CD14-positive monocyte (primary cell): ENCODE measurements around the gene MIGA1. TPM values are rescaled to one million over a fixed set of nuclear protein-coding genes. Genes with fewer than 3 reads are reported as not detected.

ENCODE experiments used
- DNase-seq, 3 donors: peaks; one replicate each; pipeline ENCODE4 v3.0.0-alpha.2; 2011 to 2022
- H2AFZ ChIP-seq: 2 replicates; pipeline ENCODE4 v1.6.0; 2012; ENCODE audit warnings: mild to moderate bottlenecking, low read depth, low read length, inconsistent platforms; ENCODE audit not compliant: insufficient read depth, poor library complexity, severe bottlenecking
- H3K27ac ChIP-seq, 2 donors: 1 replicate in 1 of 2; 2 replicates in 1 of 2; pipeline ENCODE4 v1.5.1; 2012 to 2013; ENCODE audit warnings: low read length in 2 of 2, control low read depth in 1 of 2, inconsistent platforms in 1 of 2, low read depth in 1 of 2, mild to moderate bottlenecking in 1 of 2
- H3K27me3 ChIP-seq, 2 donors: one replicate each; pipeline versions ENCODE4 v1.6.0 to v1.6.1; 2011 to 2013; ENCODE audit warnings: low read length in 2 of 2; ENCODE audit not compliant: control insufficient read depth in 2 of 2, insufficient read depth in 2 of 2
- H3K36me3 ChIP-seq, 2 donors: replicated peaks in 1 of 2; 1 replicate in 1 of 2; 2 replicates in 1 of 2; pipeline versions ENCODE4 v1.5.1 to v1.6.1; 2012 to 2013; ENCODE audit warnings: low read length in 2 of 2, control low read depth in 1 of 2, inconsistent platforms in 1 of 2, mild to moderate bottlenecking in 1 of 2; ENCODE audit not compliant: insufficient read depth in 2 of 2, control insufficient read depth in 1 of 2
- H3K4me1 ChIP-seq, 2 donors: 1 replicate in 1 of 2; 2 replicates in 1 of 2; pipeline versions ENCODE4 v1.5.1 to v1.6.1; 2012 to 2013; ENCODE audit warnings: low read length in 2 of 2, control low read depth in 1 of 2, inconsistent platforms in 1 of 2, mild to moderate bottlenecking in 1 of 2, moderate library complexity in 1 of 2; ENCODE audit not compliant: insufficient read depth in 2 of 2, control insufficient read depth in 1 of 2
- H3K4me2 ChIP-seq: replicated peaks from 2 replicates; pipeline ENCODE3; 2012; ENCODE audit warnings: low read length, moderate library complexity, mild to moderate bottlenecking; ENCODE audit not compliant: poor library complexity, severe bottlenecking; ENCODE audit errors: extremely low read depth
- H3K4me3 ChIP-seq, 3 experiments: fragments of 200-600 bp in 1 of 3; sonication (generic) in 1 of 3; replicated peaks in 1 of 3; 1 replicate in 2 of 3; 2 replicates in 1 of 3; pipeline ENCODE4 v1.5.1; 2011 to 2013; ENCODE audit warnings: low read length in 3 of 3, mild to moderate bottlenecking in 3 of 3, control low read depth in 2 of 3, low read depth in 2 of 3, inconsistent platforms in 1 of 3, moderate library complexity in 1 of 3
- H3K79me2 ChIP-seq: 2 replicates; pipeline ENCODE4 v1.6.0; 2012; ENCODE audit warnings: mild to moderate bottlenecking, control low read depth, inconsistent platforms, low read length, moderate library complexity; ENCODE audit not compliant: insufficient read depth
- H3K9ac ChIP-seq: 2 replicates; pipeline ENCODE4 v1.6.0; 2017; ENCODE audit warnings: low read length, mild to moderate bottlenecking; ENCODE audit not compliant: insufficient read depth, poor library complexity, severe bottlenecking
- H3K9me3 ChIP-seq, 2 donors: replicated peaks in 1 of 2; 1 replicate in 1 of 2; 2 replicates in 1 of 2; pipeline versions ENCODE4 v1.5.1 to v1.6.1; 2012 to 2013; ENCODE audit warnings: low read length in 2 of 2, control low read depth in 1 of 2; ENCODE audit not compliant: control insufficient read depth in 1 of 2, insufficient read depth in 1 of 2
- H4K20me1 ChIP-seq: 2 replicates; pipeline ENCODE4 v1.6.0; 2012; ENCODE audit warnings: mild to moderate bottlenecking, low read length, control low read depth, moderate library complexity; ENCODE audit not compliant: insufficient read depth
- H3K27ac Mint-ChIP-seq, 7 donors: one replicate each; pipeline ENCODE4 v1.8.0; 2020; ENCODE audit warnings: mild to moderate bottlenecking in 7 of 7, mixed read lengths in 7 of 7, moderate library complexity in 6 of 7, inconsistent platforms in 2 of 7
- H3K27me3 Mint-ChIP-seq, 3 donors: one replicate each; pipeline ENCODE4 v1.8.0; 2021 to 2022; ENCODE audit warnings: low read depth in 3 of 3, mild to moderate bottlenecking in 3 of 3, mixed read lengths in 3 of 3, moderate library complexity in 3 of 3, inconsistent platforms in 1 of 3
- H3K36me3 Mint-ChIP-seq, 2 donors: one replicate each; pipeline ENCODE4 v1.8.0; 2020; ENCODE audit warnings: mixed read lengths in 2 of 2, inconsistent platforms in 1 of 2, mild to moderate bottlenecking in 1 of 2
- H3K4me1 Mint-ChIP-seq: one replicate; pipeline ENCODE4 v1.8.0; 2020; ENCODE audit warnings: mild to moderate bottlenecking, mixed read lengths
- H3K4me3 Mint-ChIP-seq, 2 donors: one replicate each; pipeline ENCODE4 v1.8.0; 2020; ENCODE audit warnings: mild to moderate bottlenecking in 2 of 2, mixed read lengths in 2 of 2, moderate library complexity in 1 of 2
- H3K9me3 Mint-ChIP-seq, 7 donors: one replicate each; pipeline ENCODE4 v1.8.0; 2020 to 2022; ENCODE audit warnings: mixed read lengths in 7 of 7, mild to moderate bottlenecking in 6 of 7, moderate library complexity in 6 of 7, inconsistent platforms in 2 of 7
- WGBS: methylation state at CpG from one replicate; pipeline ENCODE4 v1.1.5; 2013; ENCODE audit warnings: missing lambda C conversion rate; ENCODE audit not compliant: insufficient coverage; 5-methylcytosine and 5-hydroxymethylcytosine counted together
- intact Hi-C, 2 donors: fragments of 100-400 bp; cut with micrococcal nuclease; formaldehyde crosslinking; loops; one replicate each; pipeline versions ENCODE4 v1.15.0 to v1.15.1; 2023
- polyA plus RNA-seq, 3 donors: library from polyadenylated mRNA; depleted of rRNA in 1 of 3; unstranded in 2 of 3; stranded (reverse) in 1 of 3; fragments of 300-500 nt in 2 of 3; fragments of >200 nt in 1 of 3; fragmentation: Illumina TruSeq in 2 of 3; gene quantifications; 1 replicate in 2 of 3; 2 replicates in 1 of 3; pipeline ENCODE4 v1.2.3, GENCODE V29; 2012 to 2021
- TF ChIP-seq, protein P1 (sequence below): fragments of 200-600 bp; IDR thresholded peaks from one replicate; pipeline ENCODE4 v1.8.0; 2022; ENCODE audit warnings: antibody characterized with exemption, mild to moderate bottlenecking

The MIGA1 gene
- polyA plus RNA-seq, 3 donors = 5.0 to 7.2 (median 6.5) TPM

DNA sequence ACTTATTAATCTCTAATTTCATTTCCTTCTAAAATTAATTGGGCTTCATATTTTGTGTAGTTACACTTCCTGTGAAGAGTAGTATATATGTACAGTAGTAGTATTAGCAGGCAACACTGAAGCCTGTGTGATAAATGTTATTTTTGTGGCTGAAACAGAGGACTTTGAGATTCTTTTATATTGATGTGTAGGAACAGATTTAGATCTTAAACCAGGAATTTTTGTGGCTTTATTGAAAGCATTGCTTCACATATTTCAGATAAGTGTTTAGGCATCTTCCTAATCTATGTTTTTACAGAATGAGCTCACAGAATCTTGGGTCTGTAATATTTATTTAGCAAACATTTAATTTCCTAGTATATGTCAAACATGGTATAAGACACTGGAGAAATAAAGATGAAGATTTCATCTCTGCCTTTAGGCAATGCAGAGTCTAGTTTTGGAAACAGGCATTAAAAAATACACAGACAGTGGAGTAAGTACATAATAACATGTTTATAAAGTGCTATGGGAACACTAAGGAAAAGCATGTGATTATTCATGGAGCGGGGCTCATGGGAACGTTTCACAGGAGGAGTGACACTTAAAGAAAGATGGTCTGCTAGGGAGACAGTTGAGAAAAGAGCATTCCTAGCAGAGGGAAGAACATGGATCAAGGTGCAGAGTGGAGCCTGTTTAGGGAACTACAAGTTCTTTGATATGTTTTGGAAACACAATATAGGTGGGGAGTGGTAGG is 52.7 kb downstream of the MIGA1 start:
- H3K4me2 ChIP-seq = no peak overlapping the region
- WGBS = 80% methylated on average over 2 of the region's 2 CpGs
- Mint-ChIP-seq H3K36me3 (peaks cover 46 to 59% of the 10 kb centered on the region in 2 donors), H3K27me3 (no peaks in the 10 kb centered on the region), H3K9me3 (peaks cover 0 to 3% (median 0%) of the 10 kb centered on the region in 7 donors), H3K4me1 (peaks cover 9% of the 10 kb centered on the region), H3K27ac (peak overlapping the region in 1 of 7 donors; percentile 20), H3K4me3 (no peak overlapping the region)
- no peak overlapping the region for H3K4me3 ChIP-seq
- H3K79me2 ChIP-seq = no peaks in the 10 kb centered on the region
- no peaks in the 10 kb centered on the region for H3K9me3 ChIP-seq
- no peaks in the 10 kb centered on the region for H3K27me3 ChIP-seq
- no peaks in the 10 kb centered on the region for H4K20me1 ChIP-seq
- H3K9ac ChIP-seq = no peak overlapping the region
- TF ChIP-seq, protein P1, sequence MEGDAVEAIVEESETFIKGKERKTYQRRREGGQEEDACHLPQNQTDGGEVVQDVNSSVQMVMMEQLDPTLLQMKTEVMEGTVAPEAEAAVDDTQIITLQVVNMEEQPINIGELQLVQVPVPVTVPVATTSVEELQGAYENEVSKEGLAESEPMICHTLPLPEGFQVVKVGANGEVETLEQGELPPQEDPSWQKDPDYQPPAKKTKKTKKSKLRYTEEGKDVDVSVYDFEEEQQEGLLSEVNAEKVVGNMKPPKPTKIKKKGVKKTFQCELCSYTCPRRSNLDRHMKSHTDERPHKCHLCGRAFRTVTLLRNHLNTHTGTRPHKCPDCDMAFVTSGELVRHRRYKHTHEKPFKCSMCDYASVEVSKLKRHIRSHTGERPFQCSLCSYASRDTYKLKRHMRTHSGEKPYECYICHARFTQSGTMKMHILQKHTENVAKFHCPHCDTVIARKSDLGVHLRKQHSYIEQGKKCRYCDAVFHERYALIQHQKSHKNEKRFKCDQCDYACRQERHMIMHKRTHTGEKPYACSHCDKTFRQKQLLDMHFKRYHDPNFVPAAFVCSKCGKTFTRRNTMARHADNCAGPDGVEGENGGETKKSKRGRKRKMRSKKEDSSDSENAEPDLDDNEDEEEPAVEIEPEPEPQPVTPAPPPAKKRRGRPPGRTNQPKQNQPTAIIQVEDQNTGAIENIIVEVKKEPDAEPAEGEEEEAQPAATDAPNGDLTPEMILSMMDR = no peak
- intact Hi-C loops = no loop called here
- no peak overlapping the region for H2AFZ ChIP-seq
- DNase-seq = no peak
- H3K36me3 ChIP-seq = peaks cover 20 to 76% of the 10 kb centered on the region in 2 donors
- H3K4me1 ChIP-seq = no peaks in the 10 kb centered on the region
- H3K27ac ChIP-seq = no peak overlapping the region

DNA sequence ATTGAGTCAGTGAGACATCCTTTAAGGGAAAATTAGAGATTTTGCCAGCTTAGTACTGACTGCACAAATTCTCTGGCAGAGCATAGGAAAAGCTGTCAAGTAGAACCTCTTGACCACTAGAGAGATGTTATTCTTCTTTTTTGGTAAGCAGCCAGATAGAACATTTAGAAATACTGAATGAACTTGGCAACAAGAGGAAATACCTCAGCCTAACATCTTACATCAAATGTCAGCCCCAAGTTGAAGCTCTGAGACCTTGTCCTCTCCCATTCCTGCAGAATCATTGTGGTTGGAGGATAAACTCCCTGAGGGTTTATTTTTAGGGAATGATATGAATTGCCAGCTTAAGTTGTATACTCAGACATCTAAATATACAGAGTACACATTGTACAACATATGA is 53.5 kb downstream of the MIGA1 start:
- no peak for DNase-seq
- H3K4me3 Mint-ChIP-seq = no peak overlapping the region
- intact Hi-C loops = no loop called here
- peaks cover 9% of the 10 kb centered on the region for H3K4me1 Mint-ChIP-seq
- H3K4me2 ChIP-seq = no peak overlapping the region
- H3K27ac ChIP-seq = no peak overlapping the region
- H3K27ac Mint-ChIP-seq = no peak overlapping the region
- H3K27me3 Mint-ChIP-seq = no peaks in the 10 kb centered on the region
- no peaks in the 10 kb centered on the region for H3K4me1 ChIP-seq
- no peak overlapping the region for H3K4me3 ChIP-seq
- no peaks in the 10 kb centered on the region for H4K20me1 ChIP-seq
- no peak overlapping the region for H3K9ac ChIP-seq
- H3K79me2 ChIP-seq = no peaks in the 10 kb centered on the region
- no peaks in the 10 kb centered on the region for H3K9me3 ChIP-seq
- peaks cover 14 to 69% of the 10 kb centered on the region in 2 donors for H3K36me3 ChIP-seq
- H2AFZ ChIP-seq = no peak overlapping the region
- TF ChIP-seq, protein P1 = no peak
- no peaks in the 10 kb centered on the region for H3K27me3 ChIP-seq
- peaks cover 0 to 3% (median 0%) of the 10 kb centered on the region in 7 donors for H3K9me3 Mint-ChIP-seq
- H3K36me3 Mint-ChIP-seq = peaks cover 41 to 53% of the 10 kb centered on the region in 2 donors
